GM18867 (cell line): ENCODE results near the gene BCAR1.
"Not testable (repeated sequence)": the region's sequence is repeated elsewhere in the genome, so short reads cannot be mapped to it uniquely, and the experiment has no call there.

Experiments
- ATAC-seq: cut with Tn5 transposase; IDR thresholded peaks from one replicate; pipeline ENCODE4 v1.9.1; 2021; ENCODE audit warnings: mild to moderate bottlenecking, moderate library complexity; ENCODE audit not compliant: unreplicated experiment

The BCAR1 gene

GRCh38 chr16:75206749-75207451, 44.5 kb downstream of the BCAR1 start, which contains the start of gene CTRB2:
Gene CTRB2, minus strand, starts transcription at chr16:75207161. Its CDS starts 20 bp downstream, at chr16:75207141.
- no peak for ATAC-seq

DNA sequence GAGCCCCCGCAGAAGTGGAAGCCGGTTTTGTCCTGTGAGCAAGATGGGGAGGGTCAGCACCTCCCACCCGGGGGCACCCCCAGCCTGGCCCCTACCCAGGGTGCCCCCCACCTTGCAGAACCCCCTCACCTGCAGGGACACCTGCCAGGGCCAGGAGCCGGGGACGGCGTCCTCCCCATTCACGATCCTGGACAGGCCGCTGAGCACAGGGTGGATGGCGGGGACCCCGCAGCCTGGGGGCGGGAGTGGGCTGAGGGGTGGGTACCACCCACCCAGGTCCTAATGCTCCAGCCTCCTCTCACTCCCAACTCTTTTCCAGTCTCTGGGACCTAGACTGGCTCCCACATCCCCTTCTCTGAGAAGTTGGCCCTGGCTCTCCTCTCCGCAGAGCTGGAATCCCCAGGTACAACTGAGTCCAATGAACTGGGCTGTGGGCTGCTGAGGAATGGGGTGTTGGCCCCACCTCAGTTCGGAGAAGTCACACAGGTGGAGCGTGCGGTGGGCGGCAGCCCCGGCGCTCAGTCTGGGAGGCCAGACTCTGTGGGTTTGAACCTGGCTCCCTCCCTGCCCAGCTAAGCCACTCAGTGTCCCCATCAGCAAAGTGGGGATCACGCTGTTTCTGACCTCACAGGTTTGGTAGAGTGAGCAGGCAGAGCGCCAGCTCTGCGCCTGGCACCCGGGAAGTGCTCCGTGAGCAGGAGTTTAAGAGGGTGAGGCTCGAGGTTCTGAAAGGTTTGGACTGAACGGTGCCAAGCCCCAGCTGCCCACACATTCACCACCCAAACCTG, 45.3 kb downstream of the BCAR1 start:
- not testable (repeated sequence) for ATAC-seq

DNA sequence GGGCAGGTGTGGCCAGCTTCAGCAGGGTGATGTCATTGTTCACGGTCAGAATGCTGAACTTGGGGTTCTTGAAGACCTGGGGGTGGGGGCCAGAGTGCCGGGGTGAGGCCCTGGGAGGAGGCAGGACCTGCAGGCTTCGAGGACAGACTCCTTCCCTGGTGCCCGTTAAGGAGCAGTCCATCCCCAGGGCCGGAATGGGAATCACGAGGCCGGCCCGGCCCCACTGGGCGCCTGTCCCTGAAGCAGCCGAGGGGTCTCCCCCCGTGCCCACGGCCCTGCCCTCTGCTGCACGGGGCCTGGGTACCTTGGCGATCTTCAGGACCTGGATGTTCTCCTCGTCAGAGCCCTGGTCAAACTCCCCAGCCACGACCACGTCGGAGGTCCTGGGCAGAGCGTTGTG, 46.0 kb downstream of the BCAR1 start:
- ATAC-seq: not testable (repeated sequence)

DNA sequence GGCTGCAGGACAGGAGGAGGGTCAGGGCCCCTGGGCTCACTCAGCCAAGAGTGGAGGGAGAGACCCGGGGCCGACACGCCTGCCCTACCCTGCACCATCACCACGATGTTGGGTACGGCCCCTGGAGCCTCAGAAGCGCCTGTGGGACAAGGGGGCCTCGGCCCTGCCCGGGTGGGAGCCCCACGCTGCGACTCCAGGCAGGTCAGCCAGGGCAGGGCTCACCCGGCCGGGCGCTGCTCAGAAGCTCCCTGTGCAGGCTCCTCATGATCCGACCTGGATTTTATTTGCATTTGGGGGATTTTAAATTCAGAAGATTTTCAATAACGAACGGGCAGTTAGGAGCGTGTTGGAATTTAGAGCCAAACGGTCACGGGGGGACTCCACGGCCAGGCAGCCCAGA, 46.5 kb downstream of the BCAR1 start:
- ATAC-seq: not testable (repeated sequence)

DNA sequence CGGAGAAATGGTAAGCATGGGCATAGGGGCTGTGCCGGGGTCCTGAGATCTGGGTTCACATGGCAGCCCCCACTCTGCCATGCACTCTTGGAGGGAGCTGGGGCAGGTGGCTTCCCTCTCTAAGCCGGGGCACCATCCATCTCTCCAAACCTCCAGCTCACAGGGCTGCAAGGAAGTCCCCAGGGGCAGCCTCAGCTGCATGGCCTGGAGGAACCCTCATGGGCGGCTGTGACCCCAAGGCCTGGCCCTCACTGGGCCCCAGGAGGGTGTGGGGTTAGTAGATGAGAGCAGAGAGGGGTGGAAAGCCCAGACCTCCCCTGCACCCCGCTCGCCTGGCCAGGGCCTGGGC, 47.0 kb downstream of the BCAR1 start:
- no peak for ATAC-seq

- ATAC-seq: no peak
Observed at GRCh38 chr16:75203667-75204409, 47.6 kb downstream of the BCAR1 start.

GRCh38 chr16:75203096-75203495, 48.3 kb downstream of the BCAR1 start:
- no peak for ATAC-seq

DNA sequence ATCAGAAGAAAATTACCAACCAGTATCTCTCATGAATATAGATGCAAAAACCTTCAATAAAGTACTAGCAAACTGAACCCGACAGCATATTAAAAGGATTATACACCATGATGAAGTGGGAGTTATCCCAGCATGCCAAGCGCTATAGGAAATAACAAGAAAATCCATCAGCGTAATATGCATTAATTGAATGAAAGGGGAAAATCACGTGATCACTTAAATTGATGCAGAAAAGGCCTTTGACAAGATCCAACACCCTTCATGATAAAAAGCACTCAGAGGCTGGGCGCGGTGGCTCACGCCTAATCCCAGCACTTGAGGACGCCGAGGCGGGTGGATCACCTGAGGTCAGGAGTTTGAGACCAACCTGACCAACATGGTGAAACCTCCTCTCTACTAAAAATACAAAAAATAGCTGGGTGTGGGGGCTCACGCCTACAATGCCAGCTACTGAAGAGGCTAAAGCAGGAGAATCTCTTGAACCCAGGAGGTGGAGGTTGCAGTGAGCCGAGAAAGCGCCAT, 49.3 kb downstream of the BCAR1 start:
- ATAC-seq: no peak

DNA sequence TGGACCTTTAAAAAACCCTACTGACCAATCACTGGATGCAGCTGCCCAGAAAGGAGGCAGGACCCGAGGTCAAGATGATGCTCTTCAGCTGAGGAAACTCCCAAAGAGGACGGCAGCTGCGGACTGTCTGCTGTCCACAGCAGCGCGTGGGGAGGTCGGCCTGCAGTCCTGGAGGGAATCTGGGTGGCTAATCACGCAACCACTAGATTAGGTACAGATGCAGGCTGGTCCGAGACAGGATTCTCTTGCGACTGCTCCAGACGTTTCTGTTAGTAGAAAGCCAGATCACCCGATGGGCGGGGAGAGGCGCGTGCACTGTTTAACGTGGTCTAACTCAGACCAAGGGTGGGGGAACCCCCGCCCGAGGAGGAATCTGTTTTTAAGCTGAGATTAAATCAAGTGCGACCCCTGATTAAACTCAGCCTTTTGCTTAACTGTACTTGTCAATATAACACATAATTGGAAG, 53.3 kb downstream of the BCAR1 start:
- ATAC-seq: no peak

DNA sequence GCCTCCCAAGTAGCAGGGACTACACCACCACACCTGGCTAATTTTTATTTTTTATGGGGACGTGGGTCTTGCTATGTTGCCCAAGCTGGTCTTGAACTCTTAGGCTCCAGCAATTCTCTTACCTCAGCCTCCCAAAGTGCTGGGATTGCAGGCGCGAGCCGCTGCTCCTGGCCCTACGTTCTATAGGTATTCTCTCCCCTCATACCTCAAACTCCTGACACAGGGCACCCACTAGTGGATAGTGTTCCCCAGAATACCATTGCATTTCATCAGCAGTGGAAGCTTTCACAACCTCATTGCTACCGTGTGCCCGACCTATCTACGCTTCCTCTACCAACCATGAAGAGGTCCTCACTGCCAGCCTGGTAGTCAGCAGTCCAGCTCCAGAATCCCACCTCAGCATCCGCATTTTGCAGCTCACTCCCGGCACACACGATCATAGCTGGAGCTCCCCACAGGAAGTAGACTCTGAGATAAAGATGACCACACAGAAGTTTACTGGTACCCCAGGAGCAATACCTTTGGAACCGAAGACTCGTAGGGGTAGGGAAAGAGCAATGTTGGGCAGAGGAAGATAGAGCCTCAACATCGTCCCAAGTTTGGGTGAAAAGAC, 53.8 kb downstream of the BCAR1 start:
- ATAC-seq: no peak

DNA sequence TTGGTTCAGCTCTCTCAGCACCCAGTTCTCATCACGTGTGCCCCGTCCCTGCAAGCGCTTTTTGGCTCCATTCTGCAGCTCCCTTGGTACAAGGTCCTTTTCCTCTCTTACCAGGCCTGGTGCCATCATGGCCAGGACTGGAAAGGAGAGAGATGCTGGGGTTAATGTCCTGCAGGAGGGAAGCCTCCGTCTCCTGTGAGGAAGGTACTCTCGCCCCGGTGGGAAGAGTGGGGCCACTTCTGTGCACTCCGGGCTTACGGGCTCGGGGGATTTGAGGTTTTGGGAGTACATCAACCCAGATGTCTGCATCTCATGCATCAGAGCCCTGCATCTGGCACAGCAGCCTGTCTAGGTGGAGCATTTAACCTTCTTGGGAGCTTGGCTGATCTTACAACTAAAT, 54.6 kb downstream of the BCAR1 start:
- ATAC-seq: no peak

DNA sequence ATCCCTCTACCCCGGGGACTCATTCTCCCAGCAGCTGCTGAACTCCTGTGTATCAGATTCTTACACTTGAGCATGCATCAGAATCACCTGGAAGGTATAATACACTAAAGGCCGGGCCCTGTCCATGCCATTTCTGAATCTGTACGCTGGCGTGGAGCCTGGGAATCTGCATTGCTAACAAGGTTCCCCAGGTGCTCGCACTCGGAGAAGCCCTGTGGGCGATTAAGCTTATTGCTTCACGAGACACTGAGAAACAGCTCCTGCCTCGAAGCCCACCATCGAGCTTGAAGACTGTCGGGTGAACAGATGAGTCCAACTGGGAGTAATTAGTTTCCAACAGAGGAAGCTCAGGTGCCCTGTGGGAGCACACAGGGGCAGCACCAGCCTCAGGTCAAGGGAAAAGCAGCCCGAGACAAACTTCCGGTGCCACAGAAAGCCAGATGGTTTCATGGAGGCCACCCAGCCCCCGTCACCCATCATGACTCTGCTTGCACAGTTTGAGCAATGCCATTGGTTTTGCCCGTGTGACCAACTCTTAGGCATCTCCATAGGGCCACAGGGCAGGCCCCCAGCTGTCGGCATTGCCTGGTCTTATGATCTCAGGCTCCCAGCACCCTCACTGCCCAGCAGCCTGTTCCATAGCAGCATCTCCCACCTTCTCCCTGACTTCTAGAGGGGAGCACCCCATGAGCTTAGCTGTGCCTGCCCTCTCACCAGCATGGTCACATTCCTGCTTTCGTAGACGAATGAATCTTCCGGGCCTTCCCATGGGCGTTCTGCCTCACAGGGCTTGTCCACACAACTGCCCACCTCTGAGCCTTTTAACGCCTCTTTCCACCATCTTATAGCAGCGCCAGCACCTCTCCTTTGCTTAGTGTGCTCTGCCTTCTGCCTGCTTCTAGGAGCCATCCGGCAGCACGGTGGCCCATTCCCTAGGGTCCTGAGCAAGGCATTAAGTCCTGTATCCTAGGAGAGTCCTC, 55.3 kb downstream of the BCAR1 start:
- ATAC-seq: no peak

DNA sequence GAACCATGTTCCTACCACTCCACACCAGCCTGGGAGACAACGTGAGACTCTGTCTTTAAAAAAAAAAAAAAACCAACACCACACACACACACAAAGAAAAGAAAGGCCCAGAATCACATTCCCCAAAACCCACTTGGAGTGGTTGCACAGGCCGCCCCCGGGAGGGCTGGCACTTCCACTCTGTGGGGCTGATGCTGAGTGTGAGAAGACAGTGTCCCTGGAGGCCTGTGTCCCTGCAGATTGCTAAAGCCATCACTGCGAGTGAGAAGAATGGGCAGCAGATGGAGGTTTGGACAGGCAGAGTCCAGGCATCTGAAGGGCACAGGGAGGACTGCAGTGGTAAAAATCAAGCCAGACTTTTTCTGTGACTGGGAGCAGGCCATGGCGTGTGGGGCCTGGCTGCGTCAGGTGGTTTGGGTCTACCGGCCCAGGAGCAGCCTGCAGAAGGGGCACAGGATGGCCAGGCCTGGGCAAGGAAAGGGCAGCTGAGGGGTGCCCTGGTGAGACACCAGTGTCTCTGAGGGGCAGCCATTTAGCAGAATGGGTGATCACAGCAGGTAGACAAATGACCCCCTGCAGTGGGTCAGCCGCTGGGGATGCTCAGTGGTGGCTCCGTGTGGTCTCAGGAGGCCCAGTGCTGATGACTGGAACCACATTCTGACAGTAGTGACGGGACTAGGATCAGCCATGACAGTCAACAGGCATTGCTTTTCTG, 57.5 kb downstream of the BCAR1 start:
- ATAC-seq: no peak

- ATAC-seq: no peak
Observed at GRCh38 chr16:75193265-75193650, 58.2 kb downstream of the BCAR1 start.

GRCh38 chr16:75192606-75193264, 58.7 kb downstream of the BCAR1 start:
- no peak for ATAC-seq

GRCh38 chr16:75189638-75190245, 61.7 kb downstream of the BCAR1 start:
- no peak for ATAC-seq

- ATAC-seq: no peak
Observed at GRCh38 chr16:75188832-75189477, 62.5 kb downstream of the BCAR1 start.

- ATAC-seq: no peak
Observed at GRCh38 chr16:75181630-75182029, 69.8 kb downstream of the BCAR1 start.
